ENCODE data around the gene EEFSEC.
A peak's percentile ranks its signal among the peaks of the same experiment; 100 is the strongest.

The EEFSEC gene

GRCh38 chr3:128383316-128384235 lies 230.3 kb downstream of the EEFSEC start:
- Histone ChIP-seq H3K79me1 (ENCODE audit: low read depth, low read length) (peaks cover 2% of the 10 kb centered on the region), H3K27ac (replicated peaks; ENCODE audit: low read length) (no peak overlapping the region), H3K9me3 (replicated peaks in 1 of 2; ENCODE audit: control insufficient read depth in 2 of 2, insufficient read depth in 1 of 2, low read depth in 1 of 2, low read length in 2 of 2) (no peaks in the 10 kb centered on the region), H2BK15ac (ENCODE audit: low read length) (no peak overlapping the region), H3K9ac (ENCODE audit: low read depth, low read length, poor library complexity) (no peak overlapping the region), H3K27me3 (ENCODE audit: control insufficient read depth in 3 of 3, insufficient read depth in 3 of 3, low read depth in 1 of 3, low read length in 3 of 3) (no peaks in the 10 kb centered on the region), H3K18ac (ENCODE audit: low read length) (no peak overlapping the region), H2AFZ (ENCODE audit: low read length) (no peak overlapping the region), H2BK12ac (ENCODE audit: low read length) (no peak overlapping the region), H3K14ac (ENCODE audit: low read length) (no peak overlapping the region), H3K4me3 (ENCODE audit: low read length in 2 of 2) (no peak overlapping the region), H2AK5ac (ENCODE audit: low read depth, low read length) (no peak overlapping the region), H4K8ac (ENCODE audit: low read depth, low read length) (no peak overlapping the region), H2BK5ac (ENCODE audit: low read length) (no peak overlapping the region), H3K23ac (ENCODE audit: low read depth, low read length, poor library complexity) (peak overlapping the region; percentile 52), H3K4me2 (ENCODE audit: insufficient read depth, low read length, poor library complexity, severe bottlenecking) (no peak overlapping the region), H3K4me1 (ENCODE audit: control insufficient read depth in 2 of 2, insufficient read depth in 1 of 2, low read depth in 1 of 2, low read length in 2 of 2) (peaks cover 0 to 4% of the 10 kb centered on the region in 2 donors), H2BK120ac (ENCODE audit: low read depth, low read length) (no peak overlapping the region), H4K91ac (ENCODE audit: low read depth, low read length, poor library complexity) (no peak overlapping the region), H3K36me3 (replicated peaks in 1 of 2; ENCODE audit: control insufficient read depth in 2 of 2, insufficient read depth in 2 of 2, low read length in 2 of 2) (no peaks in the 10 kb centered on the region), H3K4ac (ENCODE audit: low read length) (no peak overlapping the region)
- no CpG with 5 or more reads among the region's 11 CpGs for WGBS, 2 donors (ENCODE audit: extremely low coverage in 2 of 2, insufficient read length in 2 of 2, insufficient replicate concordance in 1 of 2)
- DNase-seq (ENCODE audit: low spot score), result no peak

GRCh38 chr3:128385080-128385832 lies 232.0 kb downstream of the EEFSEC start:
- H3K18ac ChIP-seq (ENCODE audit: low read length), result peak overlapping the region; percentile 36
- H3K4ac ChIP-seq (ENCODE audit: low read length), result no peak overlapping the region
- H3K23ac ChIP-seq (ENCODE audit: low read depth, low read length, poor library complexity), result no peak overlapping the region
- DNase-seq (ENCODE audit: low spot score), result no peak
- no peak overlapping the region for H2AK5ac ChIP-seq (ENCODE audit: low read depth, low read length)
- WGBS, 2 donors (ENCODE audit: extremely low coverage in 2 of 2, insufficient read length in 2 of 2, insufficient replicate concordance in 1 of 2), result no CpG with 5 or more reads among the region's 11 CpGs
- H4K8ac ChIP-seq (ENCODE audit: low read depth, low read length), result no peak overlapping the region
- H3K4me2 ChIP-seq (ENCODE audit: insufficient read depth, low read length, poor library complexity, severe bottlenecking), result no peak overlapping the region
- no peak overlapping the region for H2BK5ac ChIP-seq (ENCODE audit: low read length)
- peak overlapping the region in 1 of 2 donors; percentile 9 for H3K4me3 ChIP-seq (ENCODE audit: low read length in 2 of 2)
- H3K4me1 ChIP-seq (ENCODE audit: control insufficient read depth in 2 of 2, insufficient read depth in 1 of 2, low read depth in 1 of 2, low read length in 2 of 2), result no peaks in the 10 kb centered on the region
- no peak overlapping the region for H2BK12ac ChIP-seq (ENCODE audit: low read length)
- no peak overlapping the region for H3K27ac ChIP-seq (replicated peaks; ENCODE audit: low read length)
- H3K36me3 ChIP-seq (replicated peaks in 1 of 2; ENCODE audit: control insufficient read depth in 2 of 2, insufficient read depth in 2 of 2, low read length in 2 of 2), result no peaks in the 10 kb centered on the region
- no peaks in the 10 kb centered on the region for H3K9me3 ChIP-seq (replicated peaks in 1 of 2; ENCODE audit: control insufficient read depth in 2 of 2, insufficient read depth in 1 of 2, low read depth in 1 of 2, low read length in 2 of 2)
- no peak overlapping the region for H4K91ac ChIP-seq (ENCODE audit: low read depth, low read length, poor library complexity)
- no peaks in the 10 kb centered on the region for H3K27me3 ChIP-seq (ENCODE audit: control insufficient read depth in 3 of 3, insufficient read depth in 3 of 3, low read depth in 1 of 3, low read length in 3 of 3)
- peaks cover 2% of the 10 kb centered on the region for H3K79me1 ChIP-seq (ENCODE audit: low read depth, low read length)
- H2AFZ ChIP-seq (ENCODE audit: low read length), result no peak overlapping the region
- no peak overlapping the region for H2BK15ac ChIP-seq (ENCODE audit: low read length)
- H3K14ac ChIP-seq (ENCODE audit: low read length), result no peak overlapping the region
- H3K9ac ChIP-seq (ENCODE audit: low read depth, low read length, poor library complexity), result no peak overlapping the region
- H2BK120ac ChIP-seq (ENCODE audit: low read depth, low read length), result no peak overlapping the region

- peaks cover 0 to 3% of the 10 kb centered on the region in 2 donors for H3K4me1 ChIP-seq (ENCODE audit: control insufficient read depth in 2 of 2, insufficient read depth in 1 of 2, low read depth in 1 of 2, low read length in 2 of 2)
- peaks cover 2% of the 10 kb centered on the region for H3K79me1 ChIP-seq (ENCODE audit: low read depth, low read length)
- no peak overlapping the region for H3K23ac ChIP-seq (ENCODE audit: low read depth, low read length, poor library complexity)
- H3K27me3 ChIP-seq (ENCODE audit: control insufficient read depth in 3 of 3, insufficient read depth in 3 of 3, low read depth in 1 of 3, low read length in 3 of 3), result no peaks in the 10 kb centered on the region
- H3K4ac ChIP-seq (ENCODE audit: low read length), result no peak overlapping the region
- peak overlapping the region in 1 of 2 donors; percentile 21 for H3K4me3 ChIP-seq (ENCODE audit: low read length in 2 of 2)
- no peak for DNase-seq (ENCODE audit: low spot score)
- H2AK5ac ChIP-seq (ENCODE audit: low read depth, low read length), result peak overlapping the region; percentile 3
- H2BK120ac ChIP-seq (ENCODE audit: low read depth, low read length), result no peak overlapping the region
- no peak overlapping the region for H3K27ac ChIP-seq (replicated peaks; ENCODE audit: low read length)
- no peak overlapping the region for H2BK12ac ChIP-seq (ENCODE audit: low read length)
- H2BK5ac ChIP-seq (ENCODE audit: low read length), result no peak overlapping the region
- peak overlapping the region; percentile 28 for H3K14ac ChIP-seq (ENCODE audit: low read length)
- peak overlapping the region; percentile 63 for H3K9ac ChIP-seq (ENCODE audit: low read depth, low read length, poor library complexity)
- no peak overlapping the region for H3K4me2 ChIP-seq (ENCODE audit: insufficient read depth, low read length, poor library complexity, severe bottlenecking)
- H4K8ac ChIP-seq (ENCODE audit: low read depth, low read length), result no peak overlapping the region
- no peak overlapping the region for H2AFZ ChIP-seq (ENCODE audit: low read length)
- no CpG with 5 or more reads among the region's 9 CpGs for WGBS, 2 donors (ENCODE audit: extremely low coverage in 2 of 2, insufficient read length in 2 of 2, insufficient replicate concordance in 1 of 2)
- H2BK15ac ChIP-seq (ENCODE audit: low read length), result no peak overlapping the region
- no peaks in the 10 kb centered on the region for H3K36me3 ChIP-seq (replicated peaks in 1 of 2; ENCODE audit: control insufficient read depth in 2 of 2, insufficient read depth in 2 of 2, low read length in 2 of 2)
- no peaks in the 10 kb centered on the region for H3K9me3 ChIP-seq (replicated peaks in 1 of 2; ENCODE audit: control insufficient read depth in 2 of 2, insufficient read depth in 1 of 2, low read depth in 1 of 2, low read length in 2 of 2)
- peak overlapping the region; percentile 74 for H3K18ac ChIP-seq (ENCODE audit: low read length)
- H4K91ac ChIP-seq (ENCODE audit: low read depth, low read length, poor library complexity), result peak overlapping the region; percentile 11
Measured at GRCh38 chr3:128388932-128389331, 235.7 kb downstream of the EEFSEC start.

GRCh38 chr3:128390867-128391266 lies 237.6 kb downstream of the EEFSEC start:
- H3K14ac ChIP-seq (ENCODE audit: low read length), result no peak overlapping the region
- no peaks in the 10 kb centered on the region for H3K36me3 ChIP-seq (replicated peaks in 1 of 2; ENCODE audit: control insufficient read depth in 2 of 2, insufficient read depth in 2 of 2, low read length in 2 of 2)
- no CpG with 5 or more reads among the region's 9 CpGs for WGBS, 2 donors (ENCODE audit: extremely low coverage in 2 of 2, insufficient read length in 2 of 2, insufficient replicate concordance in 1 of 2)
- no peak overlapping the region for H3K18ac ChIP-seq (ENCODE audit: low read length)
- H3K27ac ChIP-seq (replicated peaks; ENCODE audit: low read length), result no peak overlapping the region
- H4K91ac ChIP-seq (ENCODE audit: low read depth, low read length, poor library complexity), result peak overlapping the region; percentile 48
- H3K4me1 ChIP-seq (ENCODE audit: control insufficient read depth in 2 of 2, insufficient read depth in 1 of 2, low read depth in 1 of 2, low read length in 2 of 2), result peaks cover 6 to 11% of the 10 kb centered on the region in 2 donors
- H3K9ac ChIP-seq (ENCODE audit: low read depth, low read length, poor library complexity), result peak overlapping the region; percentile 56
- no peak overlapping the region for H3K4ac ChIP-seq (ENCODE audit: low read length)
- no peak overlapping the region for H2BK12ac ChIP-seq (ENCODE audit: low read length)
- peaks cover 2% of the 10 kb centered on the region for H3K79me1 ChIP-seq (ENCODE audit: low read depth, low read length)
- H2AFZ ChIP-seq (ENCODE audit: low read length), result no peak overlapping the region
- H2AK5ac ChIP-seq (ENCODE audit: low read depth, low read length), result peak overlapping the region; percentile 24
- no peak overlapping the region for H3K4me3 ChIP-seq (ENCODE audit: low read length in 2 of 2)
- no peak overlapping the region for H3K4me2 ChIP-seq (ENCODE audit: insufficient read depth, low read length, poor library complexity, severe bottlenecking)
- no peaks in the 10 kb centered on the region for H3K27me3 ChIP-seq (ENCODE audit: control insufficient read depth in 3 of 3, insufficient read depth in 3 of 3, low read depth in 1 of 3, low read length in 3 of 3)
- peak overlapping the region; percentile 54 for H2BK15ac ChIP-seq (ENCODE audit: low read length)
- no peak overlapping the region for H2BK5ac ChIP-seq (ENCODE audit: low read length)
- no peak for DNase-seq (ENCODE audit: low spot score)
- no peak overlapping the region for H2BK120ac ChIP-seq (ENCODE audit: low read depth, low read length)
- no peak overlapping the region for H3K23ac ChIP-seq (ENCODE audit: low read depth, low read length, poor library complexity)
- H4K8ac ChIP-seq (ENCODE audit: low read depth, low read length), result peak overlapping the region; percentile 1
- H3K9me3 ChIP-seq (replicated peaks in 1 of 2; ENCODE audit: control insufficient read depth in 2 of 2, insufficient read depth in 1 of 2, low read depth in 1 of 2, low read length in 2 of 2), result no peaks in the 10 kb centered on the region
